ENCODE data around the gene CHPT1.

GRCh38 chr12:101648195-101648594 lies 49.2 kb upstream of the CHPT1 start:
- TF ChIP-seq CTCF (IDR thresholded peaks at IDR 0.05; ENCODE audit: low read depth, low read length): no peak
- TF ChIP-seq POLR2A (IDR thresholded peaks at IDR 0.05; ENCODE audit: extremely low read depth, insufficient read length): no peak
- TF ChIP-seq MYC (IDR thresholded peaks at IDR 0.05; ENCODE audit: low read depth, low read length): no peak

Measured in NB4 (cell line).